IMR-90 (cell line): ENCODE data around the gene ABCF1. TPM values are rescaled to one million over a fixed set of nuclear protein-coding genes. Genes with fewer than 3 reads are reported as not detected.

Source experiments
- ATAC-seq: fragments of 200-7000 bp; cut with Tn5 transposase; 2 replicates; pipeline ENCODE4 v1.9.1; 2020; ENCODE audit warnings: low read depth, mild to moderate bottlenecking, moderate library complexity
- BruUV-seq: library from RNA; stranded (reverse); fragments of 400-500 nt; replicated peaks from 2 replicates; lab custom pipeline; 2021; lab: Mats Ljungman, UMichigan
- CTCF ChIA-PET: fragments of 300-600 bp; formaldehyde crosslinking; extraction: SDS; loops from one replicate; lab custom pipeline; 2021; ENCODE audit warnings: antibody characterized with exemption; lab: Yijun Ruan, JAX
- POLR2A ChIA-PET: fragments of 300-600 bp; sonication (Branson Sonifier 250); formaldehyde crosslinking; loops from one replicate; lab custom pipeline; 2022; ENCODE audit warnings: antibody characterized with exemption; ENCODE audit not compliant: unreplicated experiment; lab: Charles Lee
- DNase-seq: peaks from one replicate; pipeline ENCODE4 v3.0.0; 2013
- H2AFZ ChIP-seq: replicated peaks from 2 replicates; pipeline ENCODE3; 2013; ENCODE audit warnings: low read length, mild to moderate bottlenecking; ENCODE audit not compliant: poor library complexity
- H2AK5ac ChIP-seq: 2 replicates; pipeline ENCODE4 v1.6.1; 2013; ENCODE audit warnings: low read depth, low read length, inconsistent platforms
- H2AK9ac ChIP-seq: replicated peaks from 2 replicates; pipeline ENCODE3; 2013; ENCODE audit warnings: mild to moderate bottlenecking, low read depth, low read length, moderate library complexity; ENCODE audit not compliant: poor library complexity
- H2BK120ac ChIP-seq: 2 replicates; pipeline ENCODE4 v1.6.1; 2013; ENCODE audit warnings: low read depth, low read length, inconsistent platforms
- H2BK15ac ChIP-seq: 3 replicates; pipeline ENCODE4 v1.6.1; 2013; ENCODE audit warnings: low read depth, low read length, inconsistent platforms
- H2BK20ac ChIP-seq: 2 replicates; pipeline ENCODE4 v1.6.1; 2013; ENCODE audit warnings: low read depth, mild to moderate bottlenecking, inconsistent platforms, low read length, moderate library complexity
- H2BK5ac ChIP-seq: 2 replicates; pipeline ENCODE4 v1.6.1; 2013; ENCODE audit warnings: mild to moderate bottlenecking, low read depth, low read length, inconsistent platforms; ENCODE audit not compliant: poor library complexity, severe bottlenecking
- H3K14ac ChIP-seq: replicated peaks from 2 replicates; pipeline ENCODE4 v1.6.1; 2013; ENCODE audit warnings: low read depth, low read length, inconsistent platforms
- H3K18ac ChIP-seq: 2 replicates; pipeline ENCODE4 v1.6.1; 2013; ENCODE audit warnings: low read depth, low read length, control low read depth
- H3K23ac ChIP-seq: 2 replicates; pipeline ENCODE4 v1.6.1; 2013; ENCODE audit warnings: low read depth, low read length, inconsistent platforms
- H3K27ac ChIP-seq: 2 replicates; pipeline ENCODE4 v1.5.1; 2013; ENCODE audit warnings: mild to moderate bottlenecking, control low read depth, low read length; ENCODE audit not compliant: insufficient read depth
- H3K27me3 ChIP-seq: 2 replicates; pipeline ENCODE4 v1.6.1; 2013; ENCODE audit warnings: low read length; ENCODE audit not compliant: control insufficient read depth, insufficient read depth
- H3K36me3 ChIP-seq: 2 replicates; pipeline ENCODE4 v1.6.1; 2013; ENCODE audit warnings: low read length, mixed read lengths; ENCODE audit not compliant: control insufficient read depth, insufficient read depth
- H3K4ac ChIP-seq: 2 replicates; pipeline ENCODE4 v1.6.1; 2013; ENCODE audit warnings: low read depth, low read length, inconsistent platforms
- H3K4me1 ChIP-seq: 2 replicates; pipeline ENCODE4 v1.6.1; 2013; ENCODE audit warnings: low read length, mixed read lengths; ENCODE audit not compliant: control insufficient read depth, insufficient read depth
- H3K4me2 ChIP-seq: 2 replicates; pipeline ENCODE4 v1.6.1; 2013; ENCODE audit warnings: low read depth, mild to moderate bottlenecking, control low read depth, low read length, moderate library complexity
- H3K4me3 ChIP-seq: 2 replicates; pipeline ENCODE4 v1.5.1; 2013; ENCODE audit warnings: low read depth, mild to moderate bottlenecking, control low read depth, low read length, moderate library complexity; ENCODE audit not compliant: insufficient read depth
- H3K56ac ChIP-seq: 2 replicates; pipeline ENCODE4 v1.6.1; 2013; ENCODE audit warnings: low read length, inconsistent platforms; ENCODE audit not compliant: insufficient read depth; ENCODE audit errors: extremely low read depth
- H3K79me1 ChIP-seq, 2 experiments: 2 replicates each; pipeline ENCODE4 v1.6.1; 2013; ENCODE audit warnings: low read length in 2 of 2, inconsistent platforms in 1 of 2, low read depth in 1 of 2
- H3K9ac ChIP-seq: 2 replicates; pipeline ENCODE4 v1.6.1; 2013; ENCODE audit warnings: low read depth, low read length, control low read depth
- H3K9me1 ChIP-seq: 2 replicates; pipeline ENCODE4 v1.6.1; 2013; ENCODE audit warnings: low read length, inconsistent platforms; ENCODE audit not compliant: insufficient read depth
- H3K9me3 ChIP-seq: 2 replicates; pipeline ENCODE4 v1.6.1; 2013; ENCODE audit warnings: low read length; ENCODE audit not compliant: control insufficient read depth, insufficient read depth
- H4K20me1 ChIP-seq: 2 replicates; pipeline ENCODE4 v1.6.1; 2013; ENCODE audit warnings: low read length, inconsistent platforms; ENCODE audit not compliant: insufficient read depth
- H4K5ac ChIP-seq: 2 replicates; pipeline ENCODE4 v1.6.1; 2013; ENCODE audit warnings: mild to moderate bottlenecking, low read depth, low read length, control low read depth
- H4K8ac ChIP-seq, 2 experiments: 2 replicates each; pipeline ENCODE4 v1.6.1; 2013; ENCODE audit warnings: low read depth in 2 of 2, low read length in 2 of 2, control low read depth in 1 of 2, inconsistent platforms in 1 of 2
- H4K91ac ChIP-seq: 2 replicates; pipeline ENCODE4 v1.6.1; 2013; ENCODE audit warnings: low read depth, low read length, inconsistent platforms; ENCODE audit not compliant: insufficient read depth
- BHLHE40 ChIP-seq: fragments of 150-350 bp; IDR thresholded peaks from 2 replicates; pipeline ENCODE4 v1.6.1; 2016; ENCODE audit warnings: mild to moderate bottlenecking, low read depth, low read length
- CEBPB ChIP-seq: IDR thresholded peaks from 2 replicates; pipeline ENCODE4 v1.6.1; 2012; ENCODE audit warnings: low read depth, low read length, improper control_type of control experiment
- MAZ ChIP-seq: IDR thresholded peaks from 2 replicates; pipeline ENCODE4 v1.6.1; 2012; ENCODE audit warnings: low read depth, mild to moderate bottlenecking, low read length, improper control_type of control experiment, moderate library complexity, borderline replicate concordance
- NFE2L2 ChIP-seq: fragments of 150-350 bp; IDR thresholded peaks from 2 replicates; pipeline ENCODE4 v1.6.1; 2016; ENCODE audit warnings: low read depth, mild to moderate bottlenecking, low read length
- RAD21 ChIP-seq: IDR thresholded peaks from 2 replicates; pipeline ENCODE4 v1.6.1; 2012; ENCODE audit warnings: low read length, improper control_type of control experiment
- WGBS, 2 experiments: methylation state at CpG; one replicate each; pipeline versions ENCODE4 v1.1.5 to v1.1.7; 2013; ENCODE audit warnings: missing lambda C conversion rate in 2 of 2; ENCODE audit not compliant: insufficient read length in 1 of 2; ENCODE audit errors: extremely low coverage in 2 of 2; 5-methylcytosine and 5-hydroxymethylcytosine counted together
- dilution Hi-C: fragments of 300-500 bp; cut with HindIII; formaldehyde crosslinking; loops from one replicate; pipeline ENCODE4 v1.14.3; 2018; ENCODE audit warnings: low sequenced_read_pairs; ENCODE audit not compliant: unreplicated experiment
- in situ Hi-C: fragments of 300-500 bp; cut with MboI; formaldehyde crosslinking; loops from 3 replicates; pipeline ENCODE4 v1.14.3; 2019; ENCODE audit warnings: low sequenced_read_pairs, inconsistent platforms, mixed read lengths
- intact Hi-C: fragments of 100-400 bp; cut with micrococcal nuclease; formaldehyde crosslinking; loops from 2 replicates; pipeline ENCODE4 v1.10.0; 2022
- polyA plus RNA-seq, 3 experiments: library from polyadenylated mRNA; depleted of rRNA; stranded (reverse); fragments of >200 nt; gene quantifications; 2 replicates each; pipeline ENCODE4 v1.2.3, GENCODE V29; 2012; ENCODE audit warnings: low replicate concordance in 1 of 3
- total RNA-seq: library from RNA; depleted of rRNA; stranded (reverse); fragments of >200 nt; gene quantifications from 2 replicates; pipeline ENCODE4 v1.2.3, GENCODE V29; 2012
- TF ChIP-seq, protein P1 (sequence below): conservative IDR thresholded peaks from 2 replicates; pipeline ENCODE4 v1.5.1; 2012; ENCODE audit warnings: mild to moderate bottlenecking, low read depth, low read length, improper control_type of control experiment
- TF ChIP-seq, protein P2 (sequence below): fragments of 150-350 bp; IDR thresholded peaks from 2 replicates; pipeline ENCODE4 v1.6.1; 2016; ENCODE audit warnings: low read depth, mild to moderate bottlenecking, low read length, moderate library complexity, borderline replicate concordance

Gene ABCF1
- total and polyA plus RNA-seq, 2 of the 4 experiments (the other 2 are of a cell fraction) = 39.1 to 48.6 TPM

DNA sequence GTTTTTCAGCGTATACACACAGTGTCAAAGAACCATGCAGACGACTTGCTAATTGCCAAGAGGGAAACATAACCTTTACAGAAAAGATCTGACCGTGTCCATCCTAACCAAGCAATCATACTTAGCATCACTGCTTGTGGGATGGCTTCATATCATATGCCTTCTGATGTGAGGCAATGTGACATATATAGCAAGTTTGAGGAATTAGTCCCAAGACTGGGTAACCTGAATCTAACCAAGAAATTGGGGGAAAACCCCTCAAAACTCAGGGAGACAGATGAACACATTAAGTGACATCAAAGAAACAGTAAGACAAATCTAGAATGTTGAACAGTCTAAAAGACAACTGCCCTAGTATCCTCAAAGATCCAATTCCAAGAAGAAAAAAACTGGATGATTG is 33.3 kb upstream of the ABCF1 start:
- Histone ChIP-seq H4K91ac (no peak overlapping the region), H3K4me1 (no peaks in the 10 kb centered on the region), H2BK5ac (no peak overlapping the region), H2AK5ac (no peak overlapping the region), H3K27me3 (no peaks in the 10 kb centered on the region), H2AFZ (no peak overlapping the region), H3K23ac (no peak overlapping the region), H3K4me2 (no peak overlapping the region), H3K9me3 (no peaks in the 10 kb centered on the region), H3K56ac (no peak overlapping the region), H3K14ac (no peak overlapping the region), H3K4me3 (no peak overlapping the region), H2BK15ac (no peak overlapping the region), H3K36me3 (no peaks in the 10 kb centered on the region), H2AK9ac (no peak overlapping the region), H4K5ac (no peak overlapping the region), H3K79me1 (no peaks in the 10 kb centered on the region), H4K20me1 (no peaks in the 10 kb centered on the region), H3K27ac (no peak overlapping the region), H2BK20ac (no peak overlapping the region), H4K8ac (no peak overlapping the region), H3K9ac (no peak overlapping the region), H2BK120ac (no peak overlapping the region), H3K4ac (no peak overlapping the region), H3K18ac (no peak overlapping the region), H3K9me1 (no peaks in the 10 kb centered on the region)
- ChIA-PET CTCF (no interaction called here), POLR2A (no interaction called here)
- no CpG with 5 or more reads among the region's 3 CpGs for WGBS, 2 experiments
- in situ Hi-C loops (loop anchor here (5.0 kb wide), 1 partner anchor 46 kb away; no protein-coding TSS in a partner anchor), dilution Hi-C loops (no loop called here), intact Hi-C loops (no loop called here)
- ATAC-seq (no peak), DNase-seq (no peak)
- TF ChIP-seq, protein P1, sequence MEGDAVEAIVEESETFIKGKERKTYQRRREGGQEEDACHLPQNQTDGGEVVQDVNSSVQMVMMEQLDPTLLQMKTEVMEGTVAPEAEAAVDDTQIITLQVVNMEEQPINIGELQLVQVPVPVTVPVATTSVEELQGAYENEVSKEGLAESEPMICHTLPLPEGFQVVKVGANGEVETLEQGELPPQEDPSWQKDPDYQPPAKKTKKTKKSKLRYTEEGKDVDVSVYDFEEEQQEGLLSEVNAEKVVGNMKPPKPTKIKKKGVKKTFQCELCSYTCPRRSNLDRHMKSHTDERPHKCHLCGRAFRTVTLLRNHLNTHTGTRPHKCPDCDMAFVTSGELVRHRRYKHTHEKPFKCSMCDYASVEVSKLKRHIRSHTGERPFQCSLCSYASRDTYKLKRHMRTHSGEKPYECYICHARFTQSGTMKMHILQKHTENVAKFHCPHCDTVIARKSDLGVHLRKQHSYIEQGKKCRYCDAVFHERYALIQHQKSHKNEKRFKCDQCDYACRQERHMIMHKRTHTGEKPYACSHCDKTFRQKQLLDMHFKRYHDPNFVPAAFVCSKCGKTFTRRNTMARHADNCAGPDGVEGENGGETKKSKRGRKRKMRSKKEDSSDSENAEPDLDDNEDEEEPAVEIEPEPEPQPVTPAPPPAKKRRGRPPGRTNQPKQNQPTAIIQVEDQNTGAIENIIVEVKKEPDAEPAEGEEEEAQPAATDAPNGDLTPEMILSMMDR = no peak
- TF ChIP-seq BHLHE40 (no peak), RAD21 (no peak), MAZ (no peak), CEBPB (no peak), NFE2L2 (no peak)
- TF ChIP-seq, protein P2, sequence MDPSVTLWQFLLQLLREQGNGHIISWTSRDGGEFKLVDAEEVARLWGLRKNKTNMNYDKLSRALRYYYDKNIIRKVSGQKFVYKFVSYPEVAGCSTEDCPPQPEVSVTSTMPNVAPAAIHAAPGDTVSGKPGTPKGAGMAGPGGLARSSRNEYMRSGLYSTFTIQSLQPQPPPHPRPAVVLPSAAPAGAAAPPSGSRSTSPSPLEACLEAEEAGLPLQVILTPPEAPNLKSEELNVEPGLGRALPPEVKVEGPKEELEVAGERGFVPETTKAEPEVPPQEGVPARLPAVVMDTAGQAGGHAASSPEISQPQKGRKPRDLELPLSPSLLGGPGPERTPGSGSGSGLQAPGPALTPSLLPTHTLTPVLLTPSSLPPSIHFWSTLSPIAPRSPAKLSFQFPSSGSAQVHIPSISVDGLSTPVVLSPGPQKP = no peak
- BruUV-seq = no TSS peak
